Skeletal muscle tissue (tissue), 4 donors: ENCODE data around the gene RFX3. TPM values are rescaled to one million over a fixed set of nuclear protein-coding genes. Genes with fewer than 3 reads are reported as not detected.
A peak's percentile ranks its signal among the peaks of the same experiment; 100 is the strongest.

ENCODE experiments used
- H3K27ac ChIP-seq: one replicate; pipeline ENCODE4 v1.7.0; 2013; ENCODE audit warnings: mild to moderate bottlenecking, low read depth, low read length, inconsistent platforms
- H3K27me3 ChIP-seq, 3 donors: one replicate each; pipeline ENCODE4 v1.7.0; 2013; ENCODE audit warnings: low read length in 3 of 3; ENCODE audit not compliant: control insufficient read depth in 3 of 3, insufficient read depth in 3 of 3
- H3K36me3 ChIP-seq, 3 donors: one replicate each; pipeline ENCODE4 v1.7.0; 2013; ENCODE audit warnings: low read length in 3 of 3; ENCODE audit not compliant: control insufficient read depth in 3 of 3, insufficient read depth in 3 of 3
- H3K4me1 ChIP-seq, 3 donors: one replicate each; pipeline ENCODE4 v1.7.0; 2013; ENCODE audit warnings: low read length in 3 of 3, mild to moderate bottlenecking in 3 of 3; ENCODE audit not compliant: control insufficient read depth in 3 of 3, insufficient read depth in 3 of 3
- H3K4me3 ChIP-seq, 3 donors: one replicate each; pipeline ENCODE4 v1.7.0; 2013; ENCODE audit warnings: low read length in 3 of 3
- H3K9ac ChIP-seq, 3 donors: one replicate each; pipeline ENCODE4 v1.7.0; 2013; ENCODE audit warnings: low read length in 3 of 3, mild to moderate bottlenecking in 3 of 3, moderate library complexity in 2 of 3, low read depth in 1 of 3
- H3K9me3 ChIP-seq, 3 donors: one replicate each; pipeline ENCODE4 v1.7.0; 2013; ENCODE audit warnings: low read length in 3 of 3; ENCODE audit not compliant: control insufficient read depth in 3 of 3
- total RNA-seq: library from RNA; depleted of rRNA; stranded (reverse); fragments of >200 nt; gene quantifications from one replicate; pipeline ENCODE4 v1.2.3, GENCODE V29; 2014
- donor health status: Osteomylitis.

Gene RFX3
- total RNA-seq, 1 donor from 2014 or later: 9.9 TPM

GRCh38 chr9:3515405-3515804 lies 10.4 kb downstream of the RFX3 start:
- no peaks in the 10 kb centered on the region for H3K9me3 ChIP-seq
- H3K27ac ChIP-seq: no peak overlapping the region
- no peaks in the 10 kb centered on the region for H3K27me3 ChIP-seq
- H3K36me3 ChIP-seq: no peaks in the 10 kb centered on the region
- H3K4me1 ChIP-seq: peaks cover 0 to 7% (median 4%) of the 10 kb centered on the region in 3 donors
- H3K4me3 ChIP-seq: no peak overlapping the region
- no peak overlapping the region for H3K9ac ChIP-seq

- peaks cover 0 to 7% (median 4%) of the 10 kb centered on the region in 3 donors for H3K4me1 ChIP-seq
- no peak overlapping the region for H3K9ac ChIP-seq
- no peaks in the 10 kb centered on the region for H3K9me3 ChIP-seq
- no peaks in the 10 kb centered on the region for H3K36me3 ChIP-seq
- H3K27me3 ChIP-seq: no peaks in the 10 kb centered on the region
- H3K27ac ChIP-seq: peak overlapping the region; percentile 21
- no peak overlapping the region for H3K4me3 ChIP-seq
These were observed 11.0 kb downstream of the RFX3 start for GRCh38 chr9:3514786-3515185.

GRCh38 chr9:3513265-3513818 lies 12.5 kb downstream of the RFX3 start:
- no peaks in the 10 kb centered on the region for H3K9me3 ChIP-seq
- no peak overlapping the region for H3K9ac ChIP-seq
- peaks cover 0 to 7% (median 4%) of the 10 kb centered on the region in 3 donors for H3K4me1 ChIP-seq
- H3K27ac ChIP-seq: peak overlapping the region; percentile 21
- H3K4me3 ChIP-seq: no peak overlapping the region
- H3K27me3 ChIP-seq: no peaks in the 10 kb centered on the region
- no peaks in the 10 kb centered on the region for H3K36me3 ChIP-seq

GRCh38 chr9:3511551-3511950 lies 14.2 kb downstream of the RFX3 start:
- Histone ChIP-seq H3K9ac (no peak overlapping the region), H3K27me3 (no peaks in the 10 kb centered on the region), H3K4me1 (peaks cover 0 to 3% (median 0%) of the 10 kb centered on the region in 3 donors), H3K4me3 (no peak overlapping the region), H3K27ac (peak overlapping the region; percentile 43), H3K36me3 (no peaks in the 10 kb centered on the region), H3K9me3 (no peaks in the 10 kb centered on the region)

GRCh38 chr9:3510796-3511195 lies 15.0 kb downstream of the RFX3 start:
- Histone ChIP-seq H3K27ac (peak overlapping the region; percentile 43), H3K9ac (no peak overlapping the region), H3K4me1 (peaks cover 0 to 3% (median 0%) of the 10 kb centered on the region in 3 donors), H3K27me3 (no peaks in the 10 kb centered on the region), H3K4me3 (no peak overlapping the region), H3K9me3 (no peaks in the 10 kb centered on the region), H3K36me3 (no peaks in the 10 kb centered on the region)

- H3K4me3 ChIP-seq: no peak overlapping the region
- no peak overlapping the region for H3K9ac ChIP-seq
- H3K36me3 ChIP-seq: no peaks in the 10 kb centered on the region
- no peaks in the 10 kb centered on the region for H3K9me3 ChIP-seq
- H3K4me1 ChIP-seq: no peaks in the 10 kb centered on the region
- H3K27me3 ChIP-seq: no peaks in the 10 kb centered on the region
- peak overlapping the region; percentile 54 for H3K27ac ChIP-seq
These were observed 15.9 kb downstream of the RFX3 start for GRCh38 chr9:3509926-3510325.

- Histone ChIP-seq H3K27ac (peak overlapping the region; percentile 52), H3K4me3 (peak overlapping the region; percentile 6 to 54 (median 22)), H3K9ac (peak overlapping the region; percentile 26 to 41 (median 27))
These were observed 17.1 kb downstream of the RFX3 start for GRCh38 chr9:3508521-3509291.

GRCh38 chr9:3508078-3508431 lies 17.7 kb downstream of the RFX3 start:
- H3K27me3 ChIP-seq: no peaks in the 10 kb centered on the region
- H3K27ac ChIP-seq: peak overlapping the region; percentile 52
- H3K9me3 ChIP-seq: no peaks in the 10 kb centered on the region
- peak overlapping the region in 2 of 3 donors; percentile 6 to 54 for H3K4me3 ChIP-seq
- no peaks in the 10 kb centered on the region for H3K4me1 ChIP-seq
- H3K9ac ChIP-seq: peak overlapping the region; percentile 26 to 41 (median 27)
- no peaks in the 10 kb centered on the region for H3K36me3 ChIP-seq

More at GRCh38 chr9:3508521-3509291, 17.1 kb downstream of the RFX3 start:
- Histone ChIP-seq H3K9me3 (no peaks in the 10 kb centered on the region), H3K36me3 (no peaks in the 10 kb centered on the region), H3K27me3 (no peaks in the 10 kb centered on the region), H3K4me1 (no peaks in the 10 kb centered on the region)

GRCh38 chr9:3507395-3508077 lies 18.3 kb downstream of the RFX3 start:
- Histone ChIP-seq H3K27ac (peak overlapping the region; percentile 48), H3K9me3 (no peaks in the 10 kb centered on the region), H3K9ac (peak overlapping the region in 2 of 3 donors; percentile 12 to 21), H3K4me3 (peak overlapping the region in 2 of 3 donors; percentile 12 to 39), H3K36me3 (no peaks in the 10 kb centered on the region), H3K4me1 (no peaks in the 10 kb centered on the region), H3K27me3 (no peaks in the 10 kb centered on the region)

- no peak overlapping the region for H3K27ac ChIP-seq
- no peaks in the 10 kb centered on the region for H3K36me3 ChIP-seq
- no peaks in the 10 kb centered on the region for H3K9me3 ChIP-seq
- no peak overlapping the region for H3K4me3 ChIP-seq
- H3K27me3 ChIP-seq: no peaks in the 10 kb centered on the region
- no peak overlapping the region for H3K9ac ChIP-seq
- no peaks in the 10 kb centered on the region for H3K4me1 ChIP-seq
These were observed 19.6 kb downstream of the RFX3 start for GRCh38 chr9:3506164-3506563.
